Ishikawa (cell line): ENCODE data around the gene ANKRD44.

Experiments
- CEBPB ChIP-seq: IDR thresholded peaks from 2 replicates; pipeline ENCODE4 v1.6.1; 2012
- CREB1 ChIP-seq: IDR thresholded peaks from 2 replicates; pipeline ENCODE4 v1.6.1; 2012; ENCODE audit warnings: low read depth
- EGR1 ChIP-seq: IDR thresholded peaks from 2 replicates; pipeline ENCODE4 v1.6.1; 2012
- EP300 ChIP-seq: IDR thresholded peaks from 2 replicates; pipeline ENCODE4 v1.6.1; 2012; ENCODE audit warnings: borderline replicate concordance
- FOXM1 ChIP-seq: IDR thresholded peaks from 2 replicates; pipeline ENCODE4 v1.6.1; 2012; ENCODE audit warnings: low read depth, borderline replicate concordance
- MAX ChIP-seq: IDR thresholded peaks from 2 replicates; pipeline ENCODE4 v1.6.1; 2012
- NFIC ChIP-seq: IDR thresholded peaks from 2 replicates; pipeline ENCODE4 v1.6.1; 2012
- RAD21 ChIP-seq: IDR thresholded peaks from 2 replicates; pipeline ENCODE4 v1.6.1; 2012; ENCODE audit warnings: low read depth
- REST ChIP-seq: IDR thresholded peaks from 2 replicates; pipeline ENCODE4 v1.6.1; 2012; ENCODE audit warnings: low read depth, mild to moderate bottlenecking
- TAF1 ChIP-seq: IDR thresholded peaks from 2 replicates; pipeline ENCODE4 v1.6.1; 2012; ENCODE audit warnings: low read depth, mild to moderate bottlenecking
- TCF12 ChIP-seq: IDR thresholded peaks from 2 replicates; pipeline ENCODE4 v1.6.1; 2012; ENCODE audit warnings: low read depth
- TEAD4 ChIP-seq: IDR thresholded peaks from 2 replicates; pipeline ENCODE4 v1.6.1; 2012
- USF1 ChIP-seq: IDR thresholded peaks from 2 replicates; pipeline ENCODE4 v1.6.1; 2012
- YY1 ChIP-seq: IDR thresholded peaks from 2 replicates; pipeline ENCODE4 v1.6.1; 2012; ENCODE audit warnings: low read depth

- no peak for TF ChIP-seq EP300
- TF ChIP-seq TAF1 = no peak
- TF ChIP-seq REST = no peak
- TF ChIP-seq MAX = no peak
- TF ChIP-seq TCF12 = no peak
- TF ChIP-seq USF1 = no peak
- TF ChIP-seq NFIC = no peak
- TF ChIP-seq EGR1 = no peak
- TF ChIP-seq YY1 = no peak
- TF ChIP-seq FOXM1 = no peak
- no peak for TF ChIP-seq RAD21
- TF ChIP-seq CREB1 = no peak
- TF ChIP-seq CEBPB = no peak
- no peak for TF ChIP-seq TEAD4
These were observed 30.4 kb downstream of the ANKRD44 start for GRCh38 chr2:197280015-197280702.
